HFFc6 (cell line): ENCODE data around the gene HBE1. TPM values are rescaled to one million over a fixed set of nuclear protein-coding genes. Genes with fewer than 3 reads are reported as not detected.

Experiments used
- DNase-seq: peaks from one replicate; pipeline ENCODE4 v3.0.0-alpha.2; 2018
- H3K27ac Mint-ChIP-seq: 2 replicates; pipeline ENCODE4 v1.8.0; 2020; ENCODE audit warnings: mild to moderate bottlenecking, mixed read lengths
- H3K27me3 Mint-ChIP-seq: 2 replicates; pipeline ENCODE4 v1.8.0; 2021; ENCODE audit warnings: mild to moderate bottlenecking, moderate library complexity, mixed read lengths; ENCODE audit not compliant: insufficient read depth
- H3K36me3 Mint-ChIP-seq: 2 replicates; pipeline ENCODE4 v1.8.0; 2021; ENCODE audit warnings: low read depth, mixed read lengths
- H3K4me1 Mint-ChIP-seq: 2 replicates; pipeline ENCODE4 v1.8.0; 2020; ENCODE audit warnings: low read depth, mixed read lengths
- H3K4me3 Mint-ChIP-seq: 2 replicates; pipeline ENCODE4 v1.8.0; 2020; ENCODE audit warnings: mild to moderate bottlenecking, moderate library complexity, mixed read lengths
- H3K9me3 Mint-ChIP-seq: 2 replicates; pipeline ENCODE4 v1.8.0; 2020; ENCODE audit warnings: mild to moderate bottlenecking, mixed read lengths
- total RNA-seq, 6 experiments: library from RNA; stranded (reverse); fragmentation: NEBNext Ultra II Directional; extraction: Animal tissue kit (Norgen Biotek cat#: 25700); gene quantifications; 2 replicates in 1 of 6; 3 replicates in 5 of 6; pipeline ENCODE4 v1.2.3, GENCODE V29; 2021
- TF ChIP-seq, protein P1 (sequence below): fragments of 200-600 bp; sonication (generic); IDR thresholded peaks from 2 replicates; pipeline ENCODE4 v1.5.0; 2021; ENCODE audit warnings: antibody characterized with exemption, mild to moderate bottlenecking

HBE1 gene
- total RNA-seq, 6 experiments from 2014 or later, result not detected

DNA sequence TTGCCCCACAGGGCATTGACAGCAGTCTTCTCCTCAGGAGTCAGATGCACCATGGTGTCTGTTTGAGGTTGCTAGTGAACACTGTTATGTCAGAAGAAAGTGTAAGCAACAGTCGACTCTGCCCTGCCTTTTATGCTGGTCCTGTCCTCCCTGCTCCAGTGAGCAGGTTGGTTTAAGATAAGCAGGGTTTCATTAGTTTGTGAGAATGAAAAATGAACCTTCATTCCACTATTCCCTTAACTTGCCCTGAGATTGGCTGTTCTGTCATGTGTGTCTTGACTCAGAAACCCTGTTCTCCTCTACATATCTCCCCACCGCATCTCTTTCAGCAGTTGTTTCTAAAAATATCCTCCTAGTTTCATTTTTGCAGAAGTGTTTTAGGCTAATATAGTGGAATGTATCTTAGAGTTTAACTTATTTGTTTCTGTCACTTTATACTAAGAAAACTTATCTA, 35.3 kb downstream of the HBE1 start, which contains the start of gene HBD:
Gene HBD (minus strand): TSS at position 103 of the 454 bp plus-strand sequence. CDS start 50 bp downstream, at position 53.
- H3K4me1 Mint-ChIP-seq, result peaks cover 14% of the 10 kb centered on the region
- peak; percentile 4 for DNase-seq
- no peak within 1 kb of the TSS; the same call in 1 of the 2 replicates for H3K4me3 Mint-ChIP-seq
- H3K36me3 Mint-ChIP-seq, result no peaks in the 10 kb centered on the region
- no peaks in the 10 kb centered on the region for H3K27me3 Mint-ChIP-seq
- TF ChIP-seq, protein P1, sequence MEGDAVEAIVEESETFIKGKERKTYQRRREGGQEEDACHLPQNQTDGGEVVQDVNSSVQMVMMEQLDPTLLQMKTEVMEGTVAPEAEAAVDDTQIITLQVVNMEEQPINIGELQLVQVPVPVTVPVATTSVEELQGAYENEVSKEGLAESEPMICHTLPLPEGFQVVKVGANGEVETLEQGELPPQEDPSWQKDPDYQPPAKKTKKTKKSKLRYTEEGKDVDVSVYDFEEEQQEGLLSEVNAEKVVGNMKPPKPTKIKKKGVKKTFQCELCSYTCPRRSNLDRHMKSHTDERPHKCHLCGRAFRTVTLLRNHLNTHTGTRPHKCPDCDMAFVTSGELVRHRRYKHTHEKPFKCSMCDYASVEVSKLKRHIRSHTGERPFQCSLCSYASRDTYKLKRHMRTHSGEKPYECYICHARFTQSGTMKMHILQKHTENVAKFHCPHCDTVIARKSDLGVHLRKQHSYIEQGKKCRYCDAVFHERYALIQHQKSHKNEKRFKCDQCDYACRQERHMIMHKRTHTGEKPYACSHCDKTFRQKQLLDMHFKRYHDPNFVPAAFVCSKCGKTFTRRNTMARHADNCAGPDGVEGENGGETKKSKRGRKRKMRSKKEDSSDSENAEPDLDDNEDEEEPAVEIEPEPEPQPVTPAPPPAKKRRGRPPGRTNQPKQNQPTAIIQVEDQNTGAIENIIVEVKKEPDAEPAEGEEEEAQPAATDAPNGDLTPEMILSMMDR, result no peak
- no peak within 1 kb of the TSS for H3K27ac Mint-ChIP-seq
- H3K9me3 Mint-ChIP-seq, result no peaks in the 10 kb centered on the region

- TF ChIP-seq, protein P1, result no peak
- H3K27ac Mint-ChIP-seq, result no peak overlapping the region
- no peak overlapping the region for H3K4me3 Mint-ChIP-seq
- no peaks in the 10 kb centered on the region for H3K36me3 Mint-ChIP-seq
- no peaks in the 10 kb centered on the region for H3K9me3 Mint-ChIP-seq
- H3K27me3 Mint-ChIP-seq, result no peaks in the 10 kb centered on the region
- H3K4me1 Mint-ChIP-seq, result peaks cover 14% of the 10 kb centered on the region
- no peak for DNase-seq
Observed at GRCh38 chr11:5233307-5233706, 36.4 kb downstream of the HBE1 start.

DNA sequence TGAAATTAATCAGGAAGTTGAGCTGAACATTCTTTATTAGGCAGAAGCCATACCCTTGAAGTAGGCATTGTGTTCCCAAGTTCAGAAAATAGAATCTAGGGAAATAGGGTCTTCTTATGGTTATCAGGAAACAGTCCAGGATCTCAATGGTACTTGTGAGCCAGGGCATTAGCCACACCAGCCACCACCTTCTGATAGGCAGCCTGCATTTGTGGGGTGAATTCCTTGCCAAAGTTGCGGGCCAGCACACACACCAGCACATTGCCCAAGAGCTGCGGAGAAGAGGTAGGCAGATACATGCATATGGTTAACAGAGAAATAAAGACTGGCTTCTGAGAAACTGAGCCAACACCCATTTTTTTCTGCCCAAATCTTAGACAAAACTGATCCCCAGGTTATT, 36.9 kb downstream of the HBE1 start:
- DNase-seq, result no peak
- Mint-ChIP-seq H3K36me3 (no peaks in the 10 kb centered on the region), H3K9me3 (no peaks in the 10 kb centered on the region), H3K4me1 (peaks cover 18% of the 10 kb centered on the region), H3K4me3 (no peak overlapping the region), H3K27ac (no peak overlapping the region), H3K27me3 (no peaks in the 10 kb centered on the region)
- TF ChIP-seq, protein P1, result no peak

DNA sequence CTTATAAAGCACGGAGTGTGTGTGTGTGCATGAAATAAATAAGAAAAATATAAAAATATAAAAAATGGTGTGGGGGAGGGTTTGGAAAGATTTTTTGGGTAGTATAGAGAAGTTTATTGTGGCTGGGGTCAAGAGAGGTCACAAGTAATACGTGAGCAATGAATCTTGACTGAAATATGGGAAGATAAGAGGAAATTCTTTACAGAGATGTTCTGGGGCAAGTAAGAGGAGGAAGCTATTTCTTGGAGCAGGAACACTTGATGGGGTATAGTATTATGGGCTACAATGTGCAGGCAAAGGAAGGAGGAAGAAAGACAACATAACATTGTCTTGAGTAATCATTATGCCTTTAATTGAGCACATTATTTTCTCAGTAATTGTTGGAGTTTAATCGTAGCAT, 37.6 kb downstream of the HBE1 start:
- Mint-ChIP-seq H3K27ac (no peak overlapping the region), H3K36me3 (no peaks in the 10 kb centered on the region), H3K27me3 (no peaks in the 10 kb centered on the region), H3K4me3 (no peak overlapping the region), H3K4me1 (peaks cover 22% of the 10 kb centered on the region), H3K9me3 (no peaks in the 10 kb centered on the region)
- TF ChIP-seq, protein P1, result no peak
- no peak for DNase-seq

DNA sequence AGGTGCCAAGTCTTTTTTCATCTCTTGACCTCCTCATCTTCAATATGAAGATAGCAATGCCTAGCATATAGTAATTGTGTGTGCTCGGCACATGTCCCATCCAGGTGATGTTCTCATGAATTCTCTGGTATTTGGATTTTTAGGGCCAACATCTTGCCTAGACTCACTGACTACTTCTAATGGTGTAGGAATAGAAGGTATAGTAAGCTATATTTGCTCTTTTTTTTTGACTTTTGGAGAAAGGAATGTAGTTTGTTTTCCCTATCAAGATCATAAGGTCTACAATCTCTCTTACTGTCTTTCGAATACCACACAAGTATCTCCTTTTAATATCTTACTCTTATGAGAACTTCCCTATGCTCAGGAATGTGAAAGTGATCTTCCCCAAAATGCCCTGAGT, 38.6 kb downstream of the HBE1 start:
- Mint-ChIP-seq H3K27ac (no peak overlapping the region), H3K4me3 (no peak overlapping the region), H3K9me3 (no peaks in the 10 kb centered on the region), H3K4me1 (peaks cover 22% of the 10 kb centered on the region), H3K36me3 (no peaks in the 10 kb centered on the region), H3K27me3 (no peaks in the 10 kb centered on the region)
- TF ChIP-seq, protein P1, result no peak
- DNase-seq, result no peak

- TF ChIP-seq, protein P1, result no peak
- Mint-ChIP-seq H3K27me3 (no peaks in the 10 kb centered on the region), H3K9me3 (no peaks in the 10 kb centered on the region), H3K36me3 (no peaks in the 10 kb centered on the region), H3K27ac (no peak overlapping the region), H3K4me3 (no peak overlapping the region), H3K4me1 (peaks cover 22% of the 10 kb centered on the region)
- no peak for DNase-seq
Observed at GRCh38 chr11:5230266-5230665, 39.5 kb downstream of the HBE1 start.
